WERI-Rb-1 (cell line): ENCODE measurements around the gene CFAP410.

Experiments used
- DNase-seq: peaks from one replicate; pipeline ENCODE4 v3.0.0-alpha.2; 2020
- H3K27ac ChIP-seq: fragments of 250-450 bp; sonication (Bioruptor Pico); 2 replicates; pipeline ENCODE4 v1.5.1; 2020; ENCODE audit warnings: mild to moderate bottlenecking, moderate library complexity
- H3K27me3 ChIP-seq: fragments of 250-450 bp; sonication (Bioruptor Pico); 2 replicates; pipeline ENCODE4 v1.5.1; 2021; ENCODE audit warnings: mild to moderate bottlenecking, low read depth, moderate library complexity; ENCODE audit not compliant: insufficient read depth, severe bottlenecking
- H3K36me3 ChIP-seq: fragments of 250-450 bp; sonication (Bioruptor Pico); 2 replicates; pipeline ENCODE4 v1.5.1; 2020; ENCODE audit warnings: mild to moderate bottlenecking, moderate library complexity
- H3K4me3 ChIP-seq: 2 replicates; pipeline ENCODE4 v1.5.1; 2011; ENCODE audit warnings: low read depth, mild to moderate bottlenecking, control low read depth, low read length
- H3K9me3 ChIP-seq: fragments of 250-450 bp; sonication (Bioruptor Pico); 2 replicates; pipeline ENCODE4 v1.5.1; 2021; ENCODE audit warnings: mild to moderate bottlenecking, moderate library complexity; ENCODE audit not compliant: severe bottlenecking
- CTCF ChIP-seq: IDR thresholded peaks from 2 replicates; pipeline ENCODE4 v1.5.1; 2011; ENCODE audit warnings: low read depth, mild to moderate bottlenecking, control low read depth, inconsistent platforms, low read length

CFAP410 gene

GRCh38 chr21:44296916-44297315, 42.3 kb downstream of the CFAP410 start:
- no peak for DNase-seq
- H3K36me3 ChIP-seq = no peaks in the 10 kb centered on the region
- H3K27me3 ChIP-seq = no peaks in the 10 kb centered on the region
- H3K4me3 ChIP-seq = no peak overlapping the region
- no peak for TF ChIP-seq CTCF
- H3K9me3 ChIP-seq = no peaks in the 10 kb centered on the region
- no peak overlapping the region for H3K27ac ChIP-seq

- Histone ChIP-seq H3K4me3 (no peak overlapping the region), H3K27me3 (no peaks in the 10 kb centered on the region), H3K36me3 (no peaks in the 10 kb centered on the region), H3K27ac (no peak overlapping the region; the same call in 1 of the 2 replicates), H3K9me3 (no peaks in the 10 kb centered on the region)
- no peak for DNase-seq
- no peak for TF ChIP-seq CTCF
These were observed 43.1 kb downstream of the CFAP410 start for GRCh38 chr21:44296103-44296519.

GRCh38 chr21:44295646-44296045, 43.5 kb downstream of the CFAP410 start:
- Histone ChIP-seq H3K27me3 (no peaks in the 10 kb centered on the region), H3K27ac (no peak overlapping the region; the same call in 1 of the 2 replicates), H3K9me3 (no peaks in the 10 kb centered on the region), H3K4me3 (no peak overlapping the region), H3K36me3 (no peaks in the 10 kb centered on the region)
- DNase-seq = no peak
- TF ChIP-seq CTCF = no peak

GRCh38 chr21:44295163-44295573, 44.0 kb downstream of the CFAP410 start:
- Histone ChIP-seq H3K4me3 (no peak overlapping the region), H3K27ac (no peak overlapping the region), H3K27me3 (no peaks in the 10 kb centered on the region), H3K36me3 (no peaks in the 10 kb centered on the region), H3K9me3 (no peaks in the 10 kb centered on the region)
- no peak for DNase-seq
- no peak for TF ChIP-seq CTCF

- Histone ChIP-seq H3K36me3 (no peaks in the 10 kb centered on the region), H3K27me3 (no peaks in the 10 kb centered on the region), H3K4me3 (no peak overlapping the region), H3K27ac (no peak overlapping the region), H3K9me3 (no peaks in the 10 kb centered on the region)
- DNase-seq = no peak
- no peak for TF ChIP-seq CTCF
These were observed 44.6 kb downstream of the CFAP410 start for GRCh38 chr21:44294391-44295162.
